ENCODE data around the gene ARHGEF40. TPM values are rescaled to one million over a fixed set of nuclear protein-coding genes. Genes with fewer than 3 reads are reported as not detected.

The ARHGEF40 gene
- polyA plus RNA-seq, 2 of the 4 experiments (the other 2 are of a cell fraction) = 7.8 to 9.6 TPM

DNA sequence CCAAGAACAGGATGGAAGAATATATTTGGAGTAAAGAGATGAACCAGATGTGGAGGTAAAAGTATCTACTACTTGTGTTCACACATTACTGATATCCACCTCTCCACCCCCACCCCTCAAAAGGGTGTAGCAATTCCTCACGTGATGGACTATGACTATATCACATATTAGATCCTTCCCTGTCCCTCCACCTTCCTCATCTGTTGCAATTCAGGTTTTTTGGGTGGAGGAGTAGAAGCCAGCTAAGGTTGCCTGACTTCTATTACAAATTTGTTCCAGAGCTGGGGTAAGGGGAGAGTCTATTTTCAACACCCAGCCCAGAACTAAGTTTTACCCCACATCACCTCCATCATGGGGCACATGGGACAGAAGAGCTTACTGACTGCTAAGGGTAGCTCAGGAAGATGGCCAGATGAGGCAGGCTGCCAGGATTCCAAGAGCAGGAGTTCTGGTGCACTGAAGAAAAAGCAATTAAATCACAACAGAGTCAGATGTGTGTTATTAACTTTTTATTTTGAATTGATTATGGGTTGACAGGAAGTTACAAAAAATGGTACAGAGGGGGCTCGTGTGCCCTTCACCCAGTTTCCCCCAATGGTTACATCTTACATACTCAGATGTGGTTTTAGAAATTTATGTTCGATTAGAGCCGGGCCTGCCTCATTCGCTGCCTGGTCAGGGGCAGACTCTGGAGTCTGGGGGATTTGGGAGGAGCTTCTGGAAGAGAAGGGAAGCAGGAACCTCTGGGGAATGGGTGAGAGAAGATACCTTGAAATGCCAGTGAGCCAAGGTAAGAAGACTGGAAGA is 37.6 kb upstream of the ARHGEF40 start:
- ChIA-PET POLR2A (no interaction called here), CTCF (interaction anchor here (0.6 to 12.5 kb wide), 8 partner anchors 7 to 574 kb away, joined by 3 to 210 read pairs (median 8); no protein-coding TSS in a partner anchor)
- Histone ChIP-seq H3K4me2 (no peak overlapping the region), H3K9me3 (no peaks in the 10 kb centered on the region), H3K27ac (no peak overlapping the region), H3K4me3 (no peak overlapping the region), H3K4me1 (no peaks in the 10 kb centered on the region)
- DNase-seq (ENCODE audit: low read depth in 1 of 2, low spot score in 1 of 2) = no peak
- FAIRE-seq = no peak
- no peak for TF ChIP-seq POLR2AphosphoS2 (conservative IDR thresholded peaks at IDR 0.05; ENCODE audit: low read length)
- no peak for TF ChIP-seq GATA3 (IDR thresholded peaks at IDR 0.05; ENCODE audit: borderline replicate concordance)
- no peak for TF ChIP-seq MYC (IDR thresholded peaks at IDR 0.05; ENCODE audit: borderline replicate concordance, low read length)
- no peak for TF ChIP-seq BHLHE40 (IDR thresholded peaks at IDR 0.05; ENCODE audit: low read depth, low read length)
- TF ChIP-seq MAFK (IDR thresholded peaks at IDR 0.05; ENCODE audit: partially characterized antibody) = no peak
- no peak for TF ChIP-seq CHD2 (IDR thresholded peaks at IDR 0.05; ENCODE audit: low read length, partially characterized antibody)
- TF ChIP-seq ESRRA (IDR thresholded peaks at IDR 0.05; ENCODE audit: borderline replicate concordance, low read length) = no peak
- no peak for TF ChIP-seq FOSB (CRISPR knock-in tag; IDR thresholded peaks at IDR 0.05)
- TF ChIP-seq, protein P1, sequence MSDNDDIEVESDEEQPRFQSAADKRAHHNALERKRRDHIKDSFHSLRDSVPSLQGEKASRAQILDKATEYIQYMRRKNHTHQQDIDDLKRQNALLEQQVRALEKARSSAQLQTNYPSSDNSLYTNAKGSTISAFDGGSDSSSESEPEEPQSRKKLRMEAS (IDR thresholded peaks at IDR 0.05) = no peak
- TF ChIP-seq FOSL2 (IDR thresholded peaks at IDR 0.05) = no peak
- no peak for TF ChIP-seq FOSL2 (CRISPR knock-in tag; IDR thresholded peaks at IDR 0.05)
- TF ChIP-seq, protein P2, sequence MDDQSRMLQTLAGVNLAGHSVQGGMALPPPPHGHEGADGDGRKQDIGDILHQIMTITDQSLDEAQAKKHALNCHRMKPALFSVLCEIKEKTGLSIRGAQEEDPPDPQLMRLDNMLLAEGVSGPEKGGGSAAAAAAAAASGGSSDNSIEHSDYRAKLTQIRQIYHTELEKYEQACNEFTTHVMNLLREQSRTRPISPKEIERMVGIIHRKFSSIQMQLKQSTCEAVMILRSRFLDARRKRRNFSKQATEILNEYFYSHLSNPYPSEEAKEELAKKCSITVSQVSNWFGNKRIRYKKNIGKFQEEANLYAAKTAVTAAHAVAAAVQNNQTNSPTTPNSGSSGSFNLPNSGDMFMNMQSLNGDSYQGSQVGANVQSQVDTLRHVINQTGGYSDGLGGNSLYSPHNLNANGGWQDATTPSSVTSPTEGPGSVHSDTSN (IDR thresholded peaks at IDR 0.05) = no peak
- TF ChIP-seq ZNF302 (CRISPR knock-in tag; IDR thresholded peaks at IDR 0.05) = no peak
- TF ChIP-seq, protein P3, sequence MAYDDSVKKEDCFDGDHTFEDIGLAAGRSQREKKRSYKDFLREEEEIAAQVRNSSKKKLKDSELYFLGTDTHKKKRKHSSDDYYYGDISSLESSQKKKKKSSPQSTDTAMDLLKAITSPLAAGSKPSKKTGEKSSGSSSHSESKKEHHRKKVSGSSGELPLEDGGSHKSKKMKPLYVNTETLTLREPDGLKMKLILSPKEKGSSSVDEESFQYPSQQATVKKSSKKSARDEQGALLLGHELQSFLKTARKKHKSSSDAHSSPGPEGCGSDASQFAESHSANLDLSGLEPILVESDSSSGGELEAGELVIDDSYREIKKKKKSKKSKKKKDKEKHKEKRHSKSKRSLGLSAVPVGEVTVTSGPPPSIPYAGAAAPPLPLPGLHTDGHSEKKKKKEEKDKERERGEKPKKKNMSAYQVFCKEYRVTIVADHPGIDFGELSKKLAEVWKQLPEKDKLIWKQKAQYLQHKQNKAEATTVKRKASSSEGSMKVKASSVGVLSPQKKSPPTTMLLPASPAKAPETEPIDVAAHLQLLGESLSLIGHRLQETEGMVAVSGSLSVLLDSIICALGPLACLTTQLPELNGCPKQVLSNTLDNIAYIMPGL (CRISPR knock-in tag; IDR thresholded peaks at IDR 0.05; ENCODE audit: borderline replicate concordance) = no peak
- no peak for TF ChIP-seq JUN (IDR thresholded peaks at IDR 0.05)
- ATAC-seq = no peak
- WGBS (ENCODE audit: missing lambda C conversion rate) = 39% methylated on average over 5 of the region's 5 CpGs

DNA sequence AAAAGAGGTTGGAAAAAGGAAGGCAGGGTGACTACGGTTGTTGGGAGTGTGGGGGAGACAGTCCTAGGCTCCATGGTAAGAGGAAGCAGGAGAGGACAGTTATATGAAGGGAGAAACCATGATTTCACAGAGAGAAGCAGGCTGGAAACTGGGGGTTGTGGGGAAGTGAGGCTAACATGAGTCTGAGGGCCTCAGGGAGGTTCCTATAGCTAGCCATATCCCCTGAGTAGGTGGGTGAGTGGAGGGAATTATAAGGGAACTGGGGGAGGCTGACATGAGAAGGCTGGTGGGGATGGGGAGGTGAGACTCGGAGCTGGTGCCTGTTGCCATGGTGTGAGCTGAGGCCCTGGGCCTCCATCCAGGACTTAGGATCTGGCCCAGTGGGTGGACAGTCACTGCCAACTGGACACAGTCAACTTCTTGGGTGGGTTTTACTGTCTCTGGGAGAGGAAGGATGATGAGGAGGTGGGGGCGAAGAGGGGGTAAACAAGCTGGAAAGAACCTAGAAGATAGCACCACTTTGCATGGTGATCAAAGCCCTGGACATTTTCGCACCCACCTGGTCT is 36.9 kb upstream of the ARHGEF40 start:
- Histone ChIP-seq H3K4me2 (no peak overlapping the region), H3K4me3 (no peak overlapping the region), H3K4me1 (no peaks in the 10 kb centered on the region), H3K9me3 (no peaks in the 10 kb centered on the region), H3K27ac (no peak overlapping the region)
- WGBS (ENCODE audit: missing lambda C conversion rate) = 33% methylated on average over 4 of the region's 4 CpGs
- POLR2A ChIA-PET = no interaction called here
- CTCF ChIA-PET = interaction anchor here (0.6 to 12.5 kb wide), 4 partner anchors 17 to 574 kb away, joined by 3 to 210 read pairs (median 12); no protein-coding TSS in a partner anchor
- TF ChIP-seq SREBF2 (IDR thresholded peaks at IDR 0.05) (no peak), NR3C1 (IDR thresholded peaks at IDR 0.05) (no peak), ZFP36 (IDR thresholded peaks at IDR 0.05; ENCODE audit: borderline replicate concordance, partially characterized antibody) (no peak), HDAC2 (IDR thresholded peaks at IDR 0.05) (no peak)
- no peak for DNase-seq (ENCODE audit: low read depth in 1 of 2, low spot score in 1 of 2)
- ATAC-seq = no peak
- FAIRE-seq = no peak

DNA sequence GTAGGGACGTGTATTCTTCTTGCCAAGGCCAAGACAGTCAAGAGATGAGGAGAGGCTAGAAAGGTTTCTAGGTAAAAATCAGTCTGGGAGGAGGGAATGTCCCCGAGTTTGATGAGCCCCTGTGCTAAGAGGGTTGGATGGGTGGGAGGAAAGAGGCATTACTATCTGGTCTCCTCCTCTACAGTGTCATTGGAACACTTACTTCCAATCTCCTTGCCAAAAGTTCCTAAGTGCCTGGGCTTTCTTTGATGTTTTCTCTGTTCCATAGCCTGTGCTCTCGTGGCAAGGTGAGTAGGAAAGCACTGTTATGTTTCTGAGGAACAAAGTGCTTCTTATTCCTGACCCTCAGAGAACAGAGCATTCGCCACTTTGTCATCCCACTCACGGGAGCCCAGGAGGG is 35.4 kb upstream of the ARHGEF40 start, which contains the start of gene RNASE13:
TSS of gene RNASE13 (minus strand) at position 101 of the 400 bp plus-strand sequence. CDS start 519 bp downstream, outside the sequence.
- Histone ChIP-seq H3K4me3 (no peak within 1 kb of the TSS), H3K9me3 (no peaks in the 10 kb centered on the region), H3K4me1 (no peaks in the 10 kb centered on the region), H3K4me2 (no peak within 1 kb of the TSS), H3K27ac (no peak within 1 kb of the TSS)
- 30% methylated on average over 5 of the region's 5 CpGs for WGBS (ENCODE audit: missing lambda C conversion rate)
- ChIA-PET POLR2A (no interaction called here), CTCF (interaction anchor here (1.1 to 12.5 kb wide), 8 partner anchors 8 to 75 kb away, joined by 3 to 210 read pairs (median 8); no protein-coding TSS in a partner anchor)
- no peak for ATAC-seq
- DNase-seq (ENCODE audit: low read depth in 1 of 2, low spot score in 1 of 2) = no peak
- FAIRE-seq = no peak
- TF ChIP-seq, protein P4, sequence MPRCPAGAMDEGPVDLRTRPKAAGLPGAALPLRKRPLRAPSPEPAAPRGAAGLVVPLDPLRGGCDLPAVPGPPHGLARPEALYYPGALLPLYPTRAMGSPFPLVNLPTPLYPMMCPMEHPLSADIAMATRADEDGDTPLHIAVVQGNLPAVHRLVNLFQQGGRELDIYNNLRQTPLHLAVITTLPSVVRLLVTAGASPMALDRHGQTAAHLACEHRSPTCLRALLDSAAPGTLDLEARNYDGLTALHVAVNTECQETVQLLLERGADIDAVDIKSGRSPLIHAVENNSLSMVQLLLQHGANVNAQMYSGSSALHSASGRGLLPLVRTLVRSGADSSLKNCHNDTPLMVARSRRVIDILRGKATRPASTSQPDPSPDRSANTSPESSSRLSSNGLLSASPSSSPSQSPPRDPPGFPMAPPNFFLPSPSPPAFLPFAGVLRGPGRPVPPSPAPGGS (IDR thresholded peaks at IDR 0.05) = no peak
- TF ChIP-seq, protein P5, sequence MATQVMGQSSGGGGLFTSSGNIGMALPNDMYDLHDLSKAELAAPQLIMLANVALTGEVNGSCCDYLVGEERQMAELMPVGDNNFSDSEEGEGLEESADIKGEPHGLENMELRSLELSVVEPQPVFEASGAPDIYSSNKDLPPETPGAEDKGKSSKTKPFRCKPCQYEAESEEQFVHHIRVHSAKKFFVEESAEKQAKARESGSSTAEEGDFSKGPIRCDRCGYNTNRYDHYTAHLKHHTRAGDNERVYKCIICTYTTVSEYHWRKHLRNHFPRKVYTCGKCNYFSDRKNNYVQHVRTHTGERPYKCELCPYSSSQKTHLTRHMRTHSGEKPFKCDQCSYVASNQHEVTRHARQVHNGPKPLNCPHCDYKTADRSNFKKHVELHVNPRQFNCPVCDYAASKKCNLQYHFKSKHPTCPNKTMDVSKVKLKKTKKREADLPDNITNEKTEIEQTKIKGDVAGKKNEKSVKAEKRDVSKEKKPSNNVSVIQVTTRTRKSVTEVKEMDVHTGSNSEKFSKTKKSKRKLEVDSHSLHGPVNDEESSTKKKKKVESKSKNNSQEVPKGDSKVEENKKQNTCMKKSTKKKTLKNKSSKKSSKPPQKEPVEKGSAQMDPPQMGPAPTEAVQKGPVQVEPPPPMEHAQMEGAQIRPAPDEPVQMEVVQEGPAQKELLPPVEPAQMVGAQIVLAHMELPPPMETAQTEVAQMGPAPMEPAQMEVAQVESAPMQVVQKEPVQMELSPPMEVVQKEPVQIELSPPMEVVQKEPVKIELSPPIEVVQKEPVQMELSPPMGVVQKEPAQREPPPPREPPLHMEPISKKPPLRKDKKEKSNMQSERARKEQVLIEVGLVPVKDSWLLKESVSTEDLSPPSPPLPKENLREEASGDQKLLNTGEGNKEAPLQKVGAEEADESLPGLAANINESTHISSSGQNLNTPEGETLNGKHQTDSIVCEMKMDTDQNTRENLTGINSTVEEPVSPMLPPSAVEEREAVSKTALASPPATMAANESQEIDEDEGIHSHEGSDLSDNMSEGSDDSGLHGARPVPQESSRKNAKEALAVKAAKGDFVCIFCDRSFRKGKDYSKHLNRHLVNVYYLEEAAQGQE (IDR thresholded peaks at IDR 0.05) = no peak
- TF ChIP-seq, protein P6, sequence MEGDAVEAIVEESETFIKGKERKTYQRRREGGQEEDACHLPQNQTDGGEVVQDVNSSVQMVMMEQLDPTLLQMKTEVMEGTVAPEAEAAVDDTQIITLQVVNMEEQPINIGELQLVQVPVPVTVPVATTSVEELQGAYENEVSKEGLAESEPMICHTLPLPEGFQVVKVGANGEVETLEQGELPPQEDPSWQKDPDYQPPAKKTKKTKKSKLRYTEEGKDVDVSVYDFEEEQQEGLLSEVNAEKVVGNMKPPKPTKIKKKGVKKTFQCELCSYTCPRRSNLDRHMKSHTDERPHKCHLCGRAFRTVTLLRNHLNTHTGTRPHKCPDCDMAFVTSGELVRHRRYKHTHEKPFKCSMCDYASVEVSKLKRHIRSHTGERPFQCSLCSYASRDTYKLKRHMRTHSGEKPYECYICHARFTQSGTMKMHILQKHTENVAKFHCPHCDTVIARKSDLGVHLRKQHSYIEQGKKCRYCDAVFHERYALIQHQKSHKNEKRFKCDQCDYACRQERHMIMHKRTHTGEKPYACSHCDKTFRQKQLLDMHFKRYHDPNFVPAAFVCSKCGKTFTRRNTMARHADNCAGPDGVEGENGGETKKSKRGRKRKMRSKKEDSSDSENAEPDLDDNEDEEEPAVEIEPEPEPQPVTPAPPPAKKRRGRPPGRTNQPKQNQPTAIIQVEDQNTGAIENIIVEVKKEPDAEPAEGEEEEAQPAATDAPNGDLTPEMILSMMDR (IDR thresholded peaks at IDR 0.05) = no peak
- no peak for TF ChIP-seq HDAC2 (IDR thresholded peaks at IDR 0.05)
- TF ChIP-seq RAD21 (conservative IDR thresholded peaks at IDR 0.05 in 1 of 2, IDR thresholded peaks at IDR 0.05 in 1 of 2) = no peak
- TF ChIP-seq ESRRA (IDR thresholded peaks at IDR 0.05; ENCODE audit: borderline replicate concordance, low read length) = no peak

Data from A549 (cell line).